GM08714 (cell line): ENCODE results near the gene ALDH1L1.

Experiments used
- H3K4me3 ChIP-seq: fragments of 200-500 bp; sonication (Bioruptor generic); 2 replicates; pipeline ENCODE4 v1.5.1; 2014; ENCODE audit warnings: mild to moderate bottlenecking, low read length, inconsistent platforms
- ZNF274 ChIP-seq: IDR thresholded peaks from 2 replicates; pipeline ENCODE4 v1.6.1; 2012; ENCODE audit warnings: mild to moderate bottlenecking, low read depth, low read length

The ALDH1L1 gene

DNA sequence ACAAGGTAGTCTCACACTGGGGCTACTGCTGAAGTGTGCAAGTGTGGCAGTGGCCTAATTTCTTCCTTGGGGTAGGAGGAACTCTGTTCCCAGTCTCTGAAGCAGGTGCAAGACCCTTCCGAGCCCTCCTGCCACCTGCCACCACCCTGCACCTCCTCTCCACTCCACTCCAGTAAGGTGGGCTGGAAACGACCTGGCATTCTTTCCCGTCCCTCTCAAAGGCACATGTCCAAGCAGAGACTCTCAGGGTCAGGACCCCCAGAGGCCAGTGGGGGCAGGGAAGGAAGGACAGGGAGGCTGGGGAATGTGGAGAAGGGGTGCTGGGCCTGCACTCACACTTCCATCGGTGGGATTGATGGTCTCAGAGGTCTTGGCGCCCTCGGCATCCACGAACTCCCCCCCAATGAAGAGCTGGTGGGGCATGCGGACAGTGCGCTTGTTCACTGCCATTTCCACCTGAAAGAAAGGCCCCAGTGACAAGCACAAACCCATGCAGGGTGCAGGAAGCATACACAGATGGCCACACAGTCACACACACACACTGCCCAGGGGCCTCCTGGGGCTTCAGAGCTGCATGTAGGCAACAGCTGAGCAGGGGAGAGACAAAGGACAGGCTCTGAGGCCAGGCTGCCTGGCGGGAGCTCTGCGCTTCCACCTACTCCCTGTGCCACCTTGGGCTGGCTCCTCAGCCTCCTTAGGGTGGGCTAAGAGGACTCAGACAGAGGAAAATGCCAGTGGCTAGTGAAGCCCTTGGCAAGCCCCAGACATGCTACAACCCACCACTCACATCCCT lies 43.8 kb downstream of the ALDH1L1 start:
- no peak for TF ChIP-seq ZNF274
- no peak overlapping the region for H3K4me3 ChIP-seq

DNA sequence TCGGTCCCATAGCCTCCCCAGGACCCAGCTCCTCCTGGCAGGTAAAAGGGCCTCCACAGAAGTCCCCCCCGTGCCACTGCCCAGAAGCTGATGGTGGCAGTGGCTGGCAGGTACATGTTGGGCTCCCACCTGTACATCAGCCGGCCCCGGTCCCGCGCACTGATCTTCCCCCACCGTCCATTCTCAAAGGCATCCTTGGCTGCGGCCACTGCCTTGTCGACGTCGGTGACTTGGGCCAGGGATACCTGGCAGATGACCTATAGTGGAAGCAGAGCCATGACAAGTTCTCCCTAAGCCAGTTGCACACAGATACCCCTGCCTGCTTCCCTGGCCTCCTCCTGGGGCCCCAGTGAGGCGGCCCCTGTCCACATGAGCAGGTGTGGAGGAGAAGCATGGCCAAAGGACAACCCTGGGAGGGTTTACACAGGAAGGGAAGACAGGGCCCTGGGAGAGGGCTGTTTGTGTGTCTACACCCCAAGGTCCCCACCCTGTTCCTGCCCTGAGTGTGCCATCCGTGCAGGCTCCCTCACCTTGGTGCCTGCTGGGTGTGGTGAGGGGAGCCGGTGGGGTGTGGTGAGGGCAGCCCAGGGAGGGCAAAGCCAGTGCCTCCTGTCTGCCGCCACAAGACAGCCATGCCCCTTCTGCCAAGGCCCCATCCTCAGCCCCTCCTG lies 44.8 kb downstream of the ALDH1L1 start:
- no peak overlapping the region for H3K4me3 ChIP-seq
- no peak for TF ChIP-seq ZNF274

DNA sequence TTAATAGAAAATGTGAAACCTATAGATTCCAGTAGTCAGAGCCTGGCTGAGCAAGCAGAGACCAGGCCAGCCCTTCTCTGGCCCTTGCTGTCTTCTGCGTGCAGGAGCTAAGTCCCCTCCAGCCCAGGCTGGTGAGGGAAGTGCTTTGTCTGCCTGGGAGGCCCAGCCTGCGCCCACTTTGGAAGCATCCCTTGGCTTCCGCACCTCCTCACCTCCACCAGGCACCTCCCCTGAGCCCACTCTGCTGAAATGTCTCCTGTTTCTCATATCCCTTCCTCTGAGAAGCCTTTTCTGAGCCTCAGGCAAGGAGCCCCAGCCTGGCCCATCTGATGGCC lies 45.3 kb downstream of the ALDH1L1 start:
- TF ChIP-seq ZNF274 = no peak
- no peak overlapping the region for H3K4me3 ChIP-seq

DNA sequence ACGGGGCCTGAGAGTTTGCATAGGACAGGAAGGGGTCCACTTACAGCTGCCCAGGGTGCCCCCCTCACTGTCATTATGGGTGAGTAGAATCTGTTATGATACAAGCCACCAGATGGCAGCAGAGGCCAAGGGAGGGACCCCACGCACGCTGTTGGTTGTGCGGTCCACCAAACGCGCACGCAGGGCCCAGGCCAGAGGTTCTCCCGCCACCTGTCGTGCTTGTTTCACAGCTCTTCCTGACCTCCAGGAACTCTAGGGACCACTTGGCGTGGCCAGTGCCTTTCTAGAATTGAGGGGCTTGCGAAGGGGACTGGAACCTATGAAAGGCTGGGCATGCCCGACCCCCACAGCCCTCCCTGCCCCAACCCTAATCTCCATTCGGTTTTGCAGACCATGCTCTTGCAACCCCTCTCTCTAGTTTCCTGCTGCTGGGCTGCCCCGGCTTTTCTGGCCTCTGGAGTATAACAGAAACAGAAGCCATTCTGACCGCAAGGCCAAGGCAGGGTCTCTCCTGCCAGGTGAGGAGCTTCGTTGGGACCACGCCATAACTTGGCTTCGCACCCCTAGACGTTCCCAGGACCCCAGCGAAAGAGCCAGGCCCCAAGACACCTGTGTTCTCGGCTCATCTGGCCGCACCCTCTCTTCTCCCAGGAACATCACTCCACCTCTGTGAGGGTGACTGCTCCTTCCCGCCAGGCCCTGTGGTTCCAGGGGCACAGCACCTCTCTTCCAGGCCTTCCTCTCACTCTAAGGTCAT lies 46.0 kb downstream of the ALDH1L1 start:
- no peak for TF ChIP-seq ZNF274
- no peak overlapping the region for H3K4me3 ChIP-seq

DNA sequence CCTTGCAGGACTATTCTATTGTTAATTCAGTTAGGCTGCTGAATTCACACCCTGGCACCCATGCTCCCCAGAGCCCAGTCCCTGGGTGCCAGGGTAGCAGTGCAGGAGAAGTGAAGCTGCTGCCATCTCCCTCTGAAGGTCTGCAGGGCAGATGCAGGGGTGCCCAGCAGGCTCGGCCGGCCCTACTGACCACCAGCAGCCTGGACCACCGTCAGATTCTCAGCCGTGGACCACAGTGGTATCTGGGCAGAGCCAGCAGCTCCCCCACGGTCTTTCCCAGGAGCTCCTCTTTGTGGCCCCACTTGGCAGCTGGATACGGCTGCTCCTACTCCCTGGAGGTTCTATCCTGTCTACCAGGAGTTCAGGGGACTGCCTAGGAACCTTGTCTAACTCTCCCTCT lies 46.8 kb downstream of the ALDH1L1 start:
- TF ChIP-seq ZNF274 = no peak
- H3K4me3 ChIP-seq = no peak overlapping the region

DNA sequence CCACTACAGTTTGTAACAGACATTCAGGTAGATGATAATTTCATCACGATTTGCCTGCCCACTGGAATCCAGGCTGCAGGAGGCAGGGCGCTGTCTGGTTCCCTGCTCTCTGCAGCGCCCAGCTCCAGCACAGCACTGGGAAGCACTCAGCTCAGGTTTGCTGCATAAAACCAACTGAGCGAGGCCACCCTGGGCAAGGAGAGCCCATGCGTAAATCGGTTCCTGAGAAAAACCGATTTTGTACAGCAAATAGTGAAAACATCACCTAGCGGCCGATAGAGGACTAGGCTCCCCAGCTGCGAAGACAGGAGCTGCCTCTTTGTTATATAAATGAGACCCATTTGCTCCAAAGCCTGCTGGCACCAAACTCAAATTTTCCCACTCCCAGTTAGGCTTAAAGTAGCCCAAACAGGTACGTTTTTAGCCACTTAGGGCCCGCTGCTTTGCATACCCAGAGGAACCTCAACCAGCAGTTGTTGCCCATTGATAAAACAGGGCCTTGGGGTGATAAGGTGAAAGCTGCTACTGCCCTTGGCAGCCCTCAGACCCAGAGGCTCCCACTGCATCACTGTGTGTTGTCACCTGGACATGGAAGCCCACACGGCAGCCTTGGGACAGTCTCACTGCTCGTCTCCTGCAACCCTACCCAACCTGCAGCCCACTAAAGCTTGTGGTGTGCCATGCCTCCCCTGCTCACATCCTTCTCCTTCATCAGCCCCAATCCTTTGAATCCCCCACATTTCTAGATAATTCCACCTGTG lies 47.5 kb downstream of the ALDH1L1 start:
- no peak for TF ChIP-seq ZNF274
- H3K4me3 ChIP-seq = no peak overlapping the region

DNA sequence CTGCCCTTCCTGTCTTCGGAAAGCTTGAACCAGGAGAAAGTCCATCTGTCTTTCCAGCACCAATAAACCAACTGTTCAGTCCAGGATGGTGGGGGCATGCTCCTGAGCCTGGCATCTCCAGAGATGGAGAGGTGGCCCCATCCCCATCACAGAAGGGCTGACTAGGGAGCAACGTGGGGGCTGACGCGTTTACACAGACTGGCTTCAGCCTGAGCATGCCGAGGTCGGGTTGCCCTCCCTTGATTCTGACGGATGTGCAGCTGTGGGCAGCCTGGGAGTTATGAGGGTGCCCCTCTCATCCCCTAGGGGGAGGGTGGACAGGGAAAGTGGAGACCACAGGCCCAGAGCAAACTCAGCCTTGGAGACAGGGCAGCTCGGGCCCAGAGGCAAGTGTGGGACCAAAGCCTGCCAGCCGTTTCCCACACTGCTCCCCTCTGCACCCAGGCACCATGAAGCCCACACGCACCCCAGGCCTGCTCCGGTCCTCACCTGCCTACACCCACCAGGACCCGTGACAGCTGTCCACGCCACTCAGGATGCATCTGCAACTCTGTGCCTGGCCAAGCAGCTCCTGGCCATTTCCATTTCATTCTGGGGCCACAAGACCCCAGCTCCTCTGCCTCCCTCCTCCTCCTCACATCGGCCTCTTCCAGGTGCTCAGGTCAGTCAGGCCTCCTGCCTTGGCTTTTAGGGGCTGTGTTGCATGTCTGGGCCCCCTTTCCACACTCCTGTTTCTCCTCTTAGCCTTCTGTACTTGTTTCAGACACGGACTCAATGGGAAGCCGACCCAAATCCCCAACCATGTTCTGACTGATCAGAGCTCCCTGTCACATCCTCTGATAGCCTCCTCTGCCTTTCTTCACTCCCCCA lies 48.3 kb downstream of the ALDH1L1 start:
- no peak for TF ChIP-seq ZNF274
- H3K4me3 ChIP-seq = no peak overlapping the region

DNA sequence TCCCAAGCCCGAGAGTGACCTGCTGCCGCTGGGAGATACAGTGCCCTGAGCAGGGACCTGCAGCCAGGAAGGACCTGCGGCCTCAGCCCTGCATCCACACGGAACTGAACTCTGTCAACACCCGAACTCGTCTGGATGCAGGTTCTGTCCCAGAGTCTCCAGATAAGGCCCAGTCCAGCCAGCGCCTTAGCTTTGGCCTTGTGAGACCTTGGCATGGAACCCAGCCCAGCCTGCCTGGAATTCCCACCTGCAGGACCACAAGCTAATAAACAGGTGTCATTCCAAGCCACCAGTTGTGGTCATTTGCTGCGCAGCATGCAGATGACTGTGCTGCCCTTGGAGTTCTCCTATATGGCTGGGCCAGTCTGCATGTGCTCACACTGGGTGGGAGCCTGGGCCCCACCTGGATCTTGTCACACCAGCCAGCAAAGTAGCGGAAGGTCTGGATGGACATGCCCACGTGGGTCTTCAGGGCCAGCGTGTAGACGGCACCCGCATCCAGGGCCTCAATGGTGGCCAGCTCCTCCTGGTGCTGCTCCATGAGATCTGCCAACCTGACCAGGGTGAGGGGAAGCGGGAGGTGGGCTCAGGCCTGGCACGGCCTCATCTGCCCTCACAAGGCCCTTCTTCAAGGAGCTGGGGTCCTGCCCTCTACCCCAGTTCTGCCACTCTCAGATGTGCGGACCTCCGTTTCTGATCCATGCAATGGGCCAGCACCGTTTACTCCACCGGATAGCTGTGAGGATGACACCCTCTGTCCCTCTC lies 49.2 kb downstream of the ALDH1L1 start:
- TF ChIP-seq ZNF274 = no peak
- H3K4me3 ChIP-seq = no peak overlapping the region

DNA sequence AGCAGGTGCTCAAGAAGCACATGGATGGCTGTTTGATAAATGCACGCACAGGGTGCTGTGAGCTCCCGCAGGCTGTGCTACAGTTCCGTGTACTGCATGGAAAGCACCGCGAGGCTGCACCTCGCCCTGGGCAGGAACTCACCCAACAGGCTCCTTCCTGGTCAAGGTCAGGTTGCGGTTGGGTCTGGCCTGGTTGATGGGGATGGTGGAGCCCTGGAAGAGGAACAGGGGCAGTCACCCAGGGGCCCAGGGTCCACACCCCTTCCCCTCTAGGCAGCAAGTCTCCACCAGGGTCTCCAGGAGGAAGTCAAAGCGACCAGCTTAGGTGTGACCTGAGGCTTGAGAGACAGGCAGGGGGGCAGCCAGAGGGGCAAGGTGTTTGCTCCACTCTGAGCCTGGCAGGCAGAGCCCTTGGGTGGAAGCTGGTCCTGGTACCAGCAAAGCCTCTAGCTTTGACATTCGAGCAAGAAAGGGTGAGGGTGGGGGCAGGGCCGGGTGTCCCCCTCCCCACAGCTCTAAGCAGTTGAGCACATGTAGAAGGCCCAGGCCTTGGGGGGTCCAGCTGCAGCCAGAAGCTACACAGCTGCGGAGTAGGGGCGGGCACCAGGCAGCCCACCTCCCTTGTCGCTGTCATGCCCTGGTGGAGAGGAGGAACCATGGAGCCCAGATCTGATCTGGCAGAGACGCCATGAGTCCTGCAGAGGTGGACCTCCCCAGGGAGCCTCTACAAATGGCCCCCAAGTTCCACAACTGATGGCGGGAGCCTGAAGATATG lies 50.1 kb downstream of the ALDH1L1 start:
- TF ChIP-seq ZNF274 = no peak
- no peak overlapping the region for H3K4me3 ChIP-seq

DNA sequence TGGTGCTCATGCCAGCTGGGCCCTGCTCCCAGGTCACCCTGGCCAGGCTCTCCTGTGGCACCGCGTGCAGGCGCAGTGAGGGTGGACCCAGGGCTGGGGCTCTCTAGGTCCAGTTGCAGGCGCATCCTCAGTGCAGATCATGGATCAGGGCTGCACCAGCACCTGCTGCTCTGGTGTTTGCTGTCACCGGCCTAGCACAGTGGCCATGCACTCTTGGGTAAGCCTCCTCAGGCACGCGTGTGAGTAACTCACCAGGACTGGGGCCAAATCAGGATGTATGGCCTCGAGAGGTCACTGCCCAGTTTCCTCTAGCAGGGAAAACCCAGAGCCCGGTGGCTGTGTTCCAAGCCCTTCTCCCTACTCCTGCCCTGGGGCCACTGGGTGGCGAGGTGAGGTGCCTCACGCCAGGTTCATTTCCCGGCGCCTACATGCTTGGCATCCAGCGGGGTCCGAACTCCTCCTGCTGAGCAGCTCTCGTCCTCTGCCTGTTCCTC lies 50.9 kb downstream of the ALDH1L1 start:
- no peak for TF ChIP-seq ZNF274
- H3K4me3 ChIP-seq = no peak overlapping the region

DNA sequence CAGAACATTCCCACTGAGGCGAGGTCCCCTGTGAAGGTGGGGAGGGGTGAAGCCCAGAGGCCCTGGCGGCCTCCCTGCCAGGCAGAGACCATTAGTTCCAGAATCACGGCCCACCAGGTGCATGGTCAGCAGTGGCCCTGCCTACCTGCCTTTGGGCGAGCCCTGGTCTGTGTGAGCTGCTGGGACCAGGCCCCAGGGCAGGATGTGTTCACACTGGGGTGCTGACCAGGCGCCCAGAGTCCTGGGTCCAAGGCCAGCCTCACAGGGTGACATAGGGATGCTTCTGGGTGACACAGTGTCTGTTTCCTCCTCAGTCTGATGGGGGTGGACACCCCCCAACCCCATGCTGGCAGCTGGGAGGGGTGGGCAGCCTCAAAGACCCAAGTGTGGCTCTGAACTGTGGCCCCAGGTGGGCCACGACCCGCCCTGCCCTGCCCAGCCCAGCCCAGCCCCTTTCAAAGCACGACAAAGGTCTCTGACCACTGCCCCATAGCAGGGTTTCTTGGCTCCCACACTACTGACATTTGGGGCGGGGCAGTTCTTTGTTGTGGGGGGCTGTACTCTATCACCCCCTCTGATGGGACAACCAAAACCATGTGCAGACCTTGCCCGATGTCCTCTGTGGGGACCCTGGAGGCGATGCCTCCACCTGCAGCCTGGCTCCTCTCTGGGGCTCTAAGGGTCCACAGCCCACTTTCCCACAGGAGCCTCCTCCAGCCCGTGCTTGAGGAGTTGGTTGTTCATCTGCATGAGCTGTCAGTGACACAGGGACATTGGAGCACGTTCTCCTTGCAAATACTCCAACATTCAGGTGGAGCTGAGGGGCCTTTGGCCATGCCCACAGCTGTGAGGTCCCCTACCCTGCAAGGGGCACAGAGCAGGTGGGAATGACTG lies 51.6 kb downstream of the ALDH1L1 start:
- TF ChIP-seq ZNF274 = no peak
- no peak overlapping the region for H3K4me3 ChIP-seq
